GM06990 (cell line): ENCODE results near the gene TLE6.
"Not testable (repeated sequence)": the region's sequence is repeated elsewhere in the genome, so short reads cannot be mapped to it uniquely, and the experiment has no call there.

ENCODE experiments used
- DNase-seq: peaks from one replicate; pipeline ENCODE4 v3.0.0-alpha.2; 2011; ENCODE audit not compliant: insufficient read length; ENCODE audit errors: extremely low read depth
- H3K27me3 ChIP-seq: replicated peaks from 2 replicates; pipeline ENCODE4 v1.6.0; 2011; ENCODE audit warnings: low read length; ENCODE audit not compliant: control insufficient read depth, insufficient read depth
- H3K36me3 ChIP-seq: 2 replicates; pipeline ENCODE4 v1.5.1; 2011; ENCODE audit warnings: low read length; ENCODE audit not compliant: control insufficient read depth, insufficient read depth
- H3K4me3 ChIP-seq: replicated peaks from 2 replicates; pipeline ENCODE4 v1.5.1; 2011; ENCODE audit warnings: low read depth, mild to moderate bottlenecking, control low read depth, low read length
- TF ChIP-seq, protein P1 (sequence below): IDR thresholded peaks from 2 replicates; pipeline ENCODE4 v1.5.1; 2011; ENCODE audit warnings: low read length, control low read depth, mild to moderate bottlenecking, inconsistent platforms; ENCODE audit not compliant: insufficient read depth, poor library complexity, severe bottlenecking

The TLE6 gene

DNA sequence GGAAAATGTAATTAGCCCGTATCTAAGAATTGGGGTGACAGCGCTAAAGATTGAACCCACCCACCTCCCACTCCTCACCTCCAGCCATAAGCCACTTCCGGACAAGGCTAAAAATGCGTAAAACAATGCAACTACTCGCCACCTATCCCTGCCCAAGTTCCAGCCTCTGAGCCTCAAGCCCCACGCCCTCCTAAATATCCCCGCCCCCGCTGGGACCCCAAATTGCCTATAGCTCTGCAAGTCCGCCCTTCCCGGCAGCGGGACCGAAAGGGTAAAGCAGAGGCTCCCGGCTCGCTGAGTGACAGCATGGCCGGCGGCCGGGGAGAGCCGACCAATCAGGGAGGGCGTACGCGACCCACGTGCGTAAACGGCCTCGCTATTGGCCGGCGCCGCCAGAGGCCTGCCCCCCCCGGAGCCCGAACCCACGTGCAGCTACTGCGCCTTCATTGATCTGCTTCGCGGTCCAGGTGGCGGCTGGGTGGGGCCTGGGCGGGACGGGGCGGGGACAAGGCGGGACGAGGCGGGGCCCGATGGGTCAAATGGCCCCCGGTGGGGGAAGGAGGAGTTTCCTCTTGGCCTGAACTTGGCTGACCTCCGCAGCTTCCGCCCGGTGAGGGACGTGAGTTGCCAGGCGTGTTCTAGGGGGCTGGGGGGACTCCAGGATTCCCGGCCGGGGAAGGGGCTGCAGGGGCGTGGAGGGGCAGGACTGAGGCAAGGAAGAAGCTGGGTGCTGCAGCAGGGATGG is at the start of gene TLE6:
TSS of gene TLE6 (plus strand) at position 564 of the 745 bp plus-strand sequence. CDS start 670 bp downstream, outside the sequence.
- DNase-seq = peak; percentile 98
- H3K4me3 ChIP-seq = peak within 1 kb of the TSS; percentile 77
- no peaks in the 10 kb centered on the region for H3K27me3 ChIP-seq
- TF ChIP-seq, protein P1, sequence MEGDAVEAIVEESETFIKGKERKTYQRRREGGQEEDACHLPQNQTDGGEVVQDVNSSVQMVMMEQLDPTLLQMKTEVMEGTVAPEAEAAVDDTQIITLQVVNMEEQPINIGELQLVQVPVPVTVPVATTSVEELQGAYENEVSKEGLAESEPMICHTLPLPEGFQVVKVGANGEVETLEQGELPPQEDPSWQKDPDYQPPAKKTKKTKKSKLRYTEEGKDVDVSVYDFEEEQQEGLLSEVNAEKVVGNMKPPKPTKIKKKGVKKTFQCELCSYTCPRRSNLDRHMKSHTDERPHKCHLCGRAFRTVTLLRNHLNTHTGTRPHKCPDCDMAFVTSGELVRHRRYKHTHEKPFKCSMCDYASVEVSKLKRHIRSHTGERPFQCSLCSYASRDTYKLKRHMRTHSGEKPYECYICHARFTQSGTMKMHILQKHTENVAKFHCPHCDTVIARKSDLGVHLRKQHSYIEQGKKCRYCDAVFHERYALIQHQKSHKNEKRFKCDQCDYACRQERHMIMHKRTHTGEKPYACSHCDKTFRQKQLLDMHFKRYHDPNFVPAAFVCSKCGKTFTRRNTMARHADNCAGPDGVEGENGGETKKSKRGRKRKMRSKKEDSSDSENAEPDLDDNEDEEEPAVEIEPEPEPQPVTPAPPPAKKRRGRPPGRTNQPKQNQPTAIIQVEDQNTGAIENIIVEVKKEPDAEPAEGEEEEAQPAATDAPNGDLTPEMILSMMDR = no peak
- H3K36me3 ChIP-seq = no peaks in the 10 kb centered on the region

DNA sequence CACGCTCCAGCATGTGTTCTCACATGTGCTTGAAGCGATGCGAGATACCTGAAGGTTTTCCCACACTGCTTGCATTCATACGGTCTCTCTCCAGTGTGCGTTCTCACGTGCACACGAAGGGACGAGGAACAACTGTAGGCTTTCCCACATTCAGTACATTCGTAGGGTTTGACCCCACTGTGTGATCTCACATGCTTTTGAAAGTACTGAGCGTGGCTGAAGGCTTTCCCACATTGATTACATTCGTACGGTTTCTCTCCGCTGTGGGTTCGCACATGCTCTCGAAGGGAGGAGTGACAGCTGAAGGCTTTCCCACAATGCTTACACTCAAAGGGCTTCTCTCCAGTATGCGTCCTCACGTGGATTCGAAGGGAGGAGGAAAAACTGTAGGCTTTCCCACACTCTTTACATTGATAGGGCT is 43.9 kb upstream of the TLE6 start:
- H3K27me3 ChIP-seq = no peaks in the 10 kb centered on the region
- H3K36me3 ChIP-seq = peaks cover 11% of the 10 kb centered on the region
- H3K4me3 ChIP-seq = no peak overlapping the region
- TF ChIP-seq, protein P1 = no peak
- DNase-seq = no peak

DNA sequence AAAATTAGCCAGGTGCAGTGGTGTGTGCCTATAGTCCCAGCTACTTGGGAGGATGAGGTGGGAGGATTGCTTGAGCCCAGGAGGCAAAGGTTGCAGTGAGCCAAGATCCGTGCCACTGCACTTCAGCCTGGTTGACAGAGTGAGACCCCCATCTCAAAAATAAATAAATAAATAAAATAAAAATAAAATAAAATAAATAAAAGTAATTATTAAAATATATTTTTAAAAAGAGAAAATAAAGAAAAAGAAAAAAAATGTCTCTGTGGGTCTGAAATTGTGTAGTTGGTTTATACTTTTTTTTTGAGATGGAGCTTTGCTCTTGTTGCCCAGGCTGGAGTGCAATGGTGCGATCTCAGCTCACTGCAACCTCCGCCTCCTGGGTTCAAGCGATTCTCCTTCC is 41.5 kb upstream of the TLE6 start:
- peaks cover 11% of the 10 kb centered on the region for H3K36me3 ChIP-seq
- not testable (repeated sequence) for H3K27me3 ChIP-seq, H3K4me3 ChIP-seq, DNase-seq

DNA sequence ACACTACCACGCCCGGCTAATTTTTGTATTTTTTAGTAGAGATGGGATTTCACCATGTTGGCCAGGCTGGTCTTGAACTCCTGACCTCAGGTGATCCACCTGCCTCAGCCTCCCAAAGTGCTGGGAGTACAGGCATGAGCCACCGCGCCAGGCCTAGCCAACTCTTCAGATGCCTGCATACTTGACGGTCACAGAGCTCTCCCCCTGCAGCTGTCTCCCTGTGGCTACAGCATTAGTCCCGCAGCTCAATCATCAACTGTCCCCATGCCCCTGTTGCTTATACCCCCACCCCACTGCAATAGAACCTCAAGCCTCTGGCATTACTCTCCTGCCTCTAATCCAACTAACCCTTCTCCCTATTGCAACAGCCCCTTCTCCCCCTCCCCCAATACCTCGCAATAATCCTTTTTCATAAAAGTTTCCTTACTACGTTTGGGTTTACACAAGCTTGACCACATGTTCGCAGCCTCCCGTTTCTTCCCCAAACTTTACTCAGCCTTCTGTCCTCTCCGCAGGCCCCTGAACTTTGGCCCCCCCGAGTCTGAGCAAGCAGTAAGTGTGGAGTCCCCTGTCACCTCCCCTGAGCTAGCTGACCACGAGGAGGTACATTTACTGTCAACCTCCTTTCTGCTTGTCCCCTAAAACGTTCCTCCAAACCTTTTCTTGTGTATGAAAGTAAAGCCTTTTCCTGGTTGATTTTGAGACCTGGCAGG is 34.3 kb upstream of the TLE6 start:
- DNase-seq = no peak
- TF ChIP-seq, protein P1 = no peak
- no peaks in the 10 kb centered on the region for H3K27me3 ChIP-seq
- H3K36me3 ChIP-seq = no peaks in the 10 kb centered on the region; the same call in none of the 2 replicates
- no peak overlapping the region for H3K4me3 ChIP-seq

DNA sequence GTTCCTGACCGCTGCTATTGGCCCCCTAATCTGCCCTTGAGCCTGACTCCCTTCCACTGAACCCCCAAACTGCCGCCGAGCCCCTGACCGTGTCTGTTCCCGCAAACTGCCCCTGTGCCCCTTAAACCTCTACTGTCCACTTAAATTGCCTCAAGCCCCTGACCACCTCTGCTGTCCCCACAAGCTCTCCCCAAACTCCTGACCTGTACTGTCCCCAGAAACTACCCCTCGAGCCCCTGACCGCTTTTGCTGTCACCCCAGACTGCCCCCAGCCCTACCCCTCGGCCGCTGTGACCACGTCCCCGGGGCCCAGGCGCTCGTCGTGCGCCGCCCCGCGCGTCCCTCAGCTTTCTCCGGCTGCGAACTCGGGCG is 33.0 kb upstream of the TLE6 start:
- no peaks in the 10 kb centered on the region for H3K27me3 ChIP-seq
- TF ChIP-seq, protein P1 = no peak
- H3K4me3 ChIP-seq = peak overlapping the region; percentile 86
- H3K36me3 ChIP-seq = no peaks in the 10 kb centered on the region; the same call in 1 of the 2 replicates
- DNase-seq = no peak
